IPS-18c (cell line): ENCODE measurements around the gene S100P.
A peak's percentile ranks its signal among the peaks of the same experiment; 100 is the strongest.
"Not testable (repeated sequence)": the region's sequence is repeated elsewhere in the genome, so short reads cannot be mapped to it uniquely, and the experiment has no call there.

ENCODE experiments used
- H3K4me3 ChIP-seq: 2 replicates; pipeline ENCODE4 v1.7.0; 2013; ENCODE audit warnings: low read depth, mild to moderate bottlenecking, low read length, moderate library complexity; ENCODE audit not compliant: insufficient read depth
- H3K9me3 ChIP-seq: one replicate; pipeline ENCODE4 v1.6.1; 2013; ENCODE audit warnings: mild to moderate bottlenecking, low read length, moderate library complexity; ENCODE audit not compliant: control insufficient read depth, insufficient read depth

Gene S100P

GRCh38 chr4:6710996-6711395 lies 17.3 kb downstream of the S100P start:
- Histone ChIP-seq H3K9me3 (no peaks in the 10 kb centered on the region), H3K4me3 (no peak overlapping the region)

DNA sequence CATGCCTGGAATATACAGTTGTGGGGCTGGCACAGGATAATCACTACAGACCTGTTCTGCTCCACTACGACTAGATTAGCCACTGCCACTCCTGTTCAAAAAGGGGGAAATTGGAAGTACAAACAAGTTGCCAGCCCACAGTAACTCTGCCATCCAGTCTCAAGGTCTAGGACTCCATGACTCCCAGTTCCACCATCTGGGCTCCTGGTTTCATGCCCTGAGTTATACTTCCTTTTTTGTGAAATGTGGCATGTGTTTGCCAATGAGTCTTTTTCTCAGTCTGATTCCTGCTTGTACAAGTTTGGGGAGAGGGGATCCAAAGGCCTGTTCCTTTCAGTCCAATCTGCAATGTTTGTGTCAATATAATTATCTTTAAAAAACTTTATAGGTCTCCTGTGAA lies 21.3 kb downstream of the S100P start:
- H3K4me3 ChIP-seq = no peak overlapping the region
- H3K9me3 ChIP-seq = no peaks in the 10 kb centered on the region

- Histone ChIP-seq H3K9me3 (no peaks in the 10 kb centered on the region), H3K4me3 (peak overlapping the region; percentile 93; the same call in 1 of the 2 replicates)
Measured at GRCh38 chr4:6715704-6716017, 22.0 kb downstream of the S100P start.

- H3K9me3 ChIP-seq = no peaks in the 10 kb centered on the region
Measured at GRCh38 chr4:6716018-6716911, 22.6 kb downstream of the S100P start, which contains the start of gene BLOC1S4. Gene BLOC1S4 (plus strand): TSS chr4:6716174. CDS start chr4:6716210, 36 bp downstream.

GRCh38 chr4:6716958-6717655 lies 23.4 kb downstream of the S100P start:
- Histone ChIP-seq H3K4me3 (peak overlapping the region; percentile 93), H3K9me3 (no peaks in the 10 kb centered on the region)

More at GRCh38 chr4:6716018-6716911, 22.6 kb downstream of the S100P start, which contains the start of gene BLOC1S4:
- peak within 1 kb of the TSS; percentile 93 for H3K4me3 ChIP-seq

- H3K9me3 ChIP-seq = no peaks in the 10 kb centered on the region
- no peak overlapping the region for H3K4me3 ChIP-seq
Measured at GRCh38 chr4:6718932-6719610, 25.4 kb downstream of the S100P start.

DNA sequence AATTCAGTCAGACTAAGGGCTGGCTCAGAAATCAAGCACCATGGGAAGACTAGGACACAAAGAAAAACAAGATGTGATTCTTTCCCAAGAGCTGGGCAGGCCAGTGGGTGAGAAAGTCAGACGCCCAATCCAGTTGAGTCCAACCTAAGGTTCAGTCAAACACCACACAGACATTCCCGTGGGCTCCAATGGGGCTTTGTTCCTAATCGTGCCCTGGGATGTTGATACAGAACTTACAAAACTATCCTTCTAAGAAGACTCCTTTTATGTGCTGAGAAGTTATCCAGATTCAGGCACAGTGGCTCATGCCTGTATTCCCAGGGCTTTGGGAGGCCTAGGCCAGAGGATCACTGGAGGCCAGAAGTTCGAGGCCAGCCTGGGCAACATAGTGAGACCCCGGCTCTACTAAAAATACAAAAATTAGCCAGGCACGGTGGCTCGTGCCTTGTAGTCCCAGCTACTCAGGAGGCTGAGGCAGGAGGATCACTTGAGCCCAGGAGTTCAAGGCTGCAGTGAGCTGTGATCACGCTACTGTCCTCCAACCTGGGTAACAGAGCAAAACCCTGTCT lies 26.0 kb downstream of the S100P start:
- Histone ChIP-seq H3K9me3 (no peaks in the 10 kb centered on the region), H3K4me3 (no peak overlapping the region)

DNA sequence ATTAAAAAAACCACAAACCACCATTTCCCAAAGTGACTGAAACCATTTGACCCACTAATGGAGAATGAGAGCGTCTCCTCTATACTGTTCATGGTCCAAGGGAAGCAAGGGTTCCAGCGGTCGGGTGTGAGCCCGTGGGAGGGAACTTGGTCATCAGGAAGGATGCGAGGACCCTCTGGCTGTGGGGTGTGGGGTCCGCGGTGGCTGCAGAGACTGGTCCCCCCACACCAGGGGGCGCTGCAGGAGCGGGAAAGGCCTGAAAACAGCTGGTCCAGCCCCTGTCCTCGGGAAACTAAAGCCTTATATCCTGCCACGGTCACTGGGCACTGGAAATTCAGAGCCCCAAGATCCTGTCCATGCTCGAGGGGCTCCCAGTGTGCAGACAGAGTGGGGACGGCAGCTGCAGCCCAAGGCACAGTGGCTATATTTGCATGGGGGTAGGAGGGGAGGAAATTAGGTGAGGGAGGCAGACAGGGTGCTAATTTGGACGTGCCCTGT lies 26.6 kb downstream of the S100P start:
- Histone ChIP-seq H3K9me3 (no peaks in the 10 kb centered on the region), H3K4me3 (no peak overlapping the region)

GRCh38 chr4:6721121-6721520 lies 27.4 kb downstream of the S100P start:
- no peak overlapping the region for H3K4me3 ChIP-seq
- no peaks in the 10 kb centered on the region for H3K9me3 ChIP-seq

DNA sequence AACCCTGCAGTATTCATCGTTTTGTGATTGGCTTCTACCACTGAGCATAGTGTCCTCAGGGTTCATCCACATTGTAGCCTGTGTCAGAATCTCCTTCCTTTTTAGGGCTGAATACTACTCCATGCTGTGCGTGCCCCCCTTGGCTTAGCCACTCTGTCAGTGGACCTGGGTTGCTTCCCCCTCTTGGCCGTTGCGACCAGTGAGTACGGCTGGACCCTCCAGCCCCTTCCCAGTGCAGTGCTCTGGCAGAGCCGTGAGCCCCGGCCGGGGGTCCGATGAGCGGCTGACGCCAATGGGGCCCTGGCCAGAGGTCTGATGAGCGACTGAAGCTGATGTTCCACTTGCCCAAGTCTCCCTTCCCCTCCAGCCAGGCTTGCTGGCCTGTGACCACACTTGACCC lies 29.2 kb downstream of the S100P start:
- Histone ChIP-seq H3K4me3 (no peak overlapping the region), H3K9me3 (no peaks in the 10 kb centered on the region)

- no peaks in the 10 kb centered on the region for H3K9me3 ChIP-seq
Measured at GRCh38 chr4:6723851-6724250, 30.2 kb downstream of the S100P start.

GRCh38 chr4:6724421-6725111 lies 30.9 kb downstream of the S100P start:
- Histone ChIP-seq H3K9me3 (no peaks in the 10 kb centered on the region), H3K4me3 (no peak overlapping the region)

More at GRCh38 chr4:6723851-6724250, 30.2 kb downstream of the S100P start:
- H3K4me3 ChIP-seq = no peak overlapping the region

DNA sequence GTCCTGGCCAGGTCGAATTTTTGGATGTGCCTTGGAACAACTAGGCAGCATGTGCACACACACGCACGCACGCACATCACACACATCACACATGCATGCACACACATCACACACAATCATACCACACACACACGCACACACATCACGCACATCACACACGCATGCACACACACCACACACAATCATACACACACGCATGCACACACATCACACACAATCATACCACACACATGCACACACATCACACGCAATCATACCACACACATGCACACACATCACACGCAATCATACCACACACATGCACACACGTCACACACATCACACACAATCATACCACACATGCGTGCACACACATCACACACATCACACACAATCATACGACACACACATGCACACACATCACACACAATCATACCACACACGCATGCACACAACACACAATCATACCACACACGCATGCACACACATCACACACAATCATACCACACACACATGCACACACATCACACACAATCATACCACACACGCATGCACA lies 31.8 kb downstream of the S100P start:
- H3K9me3 ChIP-seq, H3K4me3 ChIP-seq: not testable (repeated sequence)

- Histone ChIP-seq H3K9me3 (no peaks in the 10 kb centered on the region), H3K4me3 (no peak overlapping the region)
Measured at GRCh38 chr4:6727081-6727942, 33.6 kb downstream of the S100P start.

GRCh38 chr4:6727943-6728250 lies 34.2 kb downstream of the S100P start:
- Histone ChIP-seq H3K9me3 (no peaks in the 10 kb centered on the region), H3K4me3 (no peak overlapping the region)
